Ecto neural progenitor cell (in vitro differentiated cells): ENCODE data around the gene SEMA4D.
"Not testable (repeated sequence)": the region's sequence is repeated elsewhere in the genome, so short reads cannot be mapped to it uniquely, and the experiment has no call there.

ENCODE experiments used
- DNase-seq: peaks from one replicate; pipeline ENCODE4 v3.0.0-alpha.2; 2018; ENCODE audit warnings: low spot score

The SEMA4D gene

GRCh38 chr9:89384783-89385182, 113.1 kb downstream of the SEMA4D start:
- no peak for DNase-seq

- no peak for DNase-seq
Measured at GRCh38 chr9:89383721-89384300, 114.1 kb downstream of the SEMA4D start.

GRCh38 chr9:89383030-89383720, 114.7 kb downstream of the SEMA4D start:
- no peak for DNase-seq

- DNase-seq: no peak
Measured at GRCh38 chr9:89382026-89382986, 115.6 kb downstream of the SEMA4D start.

- DNase-seq: no peak
Measured at GRCh38 chr9:89381308-89381609, 116.7 kb downstream of the SEMA4D start.

GRCh38 chr9:89380437-89381307, 117.2 kb downstream of the SEMA4D start:
- DNase-seq: no peak

GRCh38 chr9:89379508-89380115, 118.3 kb downstream of the SEMA4D start:
- DNase-seq: no peak

- no peak for DNase-seq
Measured at GRCh38 chr9:89379031-89379430, 118.9 kb downstream of the SEMA4D start.

- DNase-seq: no peak
Measured at GRCh38 chr9:89378541-89378940, 119.4 kb downstream of the SEMA4D start.

- DNase-seq: no peak
Measured at GRCh38 chr9:89377411-89377810, 120.5 kb downstream of the SEMA4D start.

GRCh38 chr9:89376741-89377351, 121.1 kb downstream of the SEMA4D start:
- DNase-seq: no peak

GRCh38 chr9:89376286-89376685, 121.6 kb downstream of the SEMA4D start:
- no peak for DNase-seq

- no peak for DNase-seq
Measured at GRCh38 chr9:89375191-89375760, 122.6 kb downstream of the SEMA4D start.

GRCh38 chr9:89374176-89374575, 123.7 kb downstream of the SEMA4D start:
- DNase-seq: no peak

- no peak for DNase-seq
Measured at GRCh38 chr9:89372979-89373378, 124.9 kb downstream of the SEMA4D start.

- DNase-seq: no peak
Measured at GRCh38 chr9:89372230-89372816, 125.6 kb downstream of the SEMA4D start.

- not testable (repeated sequence) for DNase-seq
Measured at GRCh38 chr9:89371791-89372190, 126.1 kb downstream of the SEMA4D start.

GRCh38 chr9:89370593-89370992, 127.3 kb downstream of the SEMA4D start:
- no peak for DNase-seq

- DNase-seq: no peak
Measured at GRCh38 chr9:89368978-89369377, 128.9 kb downstream of the SEMA4D start.

- no peak for DNase-seq
Measured at GRCh38 chr9:89368550-89368949, 129.4 kb downstream of the SEMA4D start.
